AG10803 (cell line): ENCODE data around the gene GOLGA5.

Source experiments
- DNase-seq: peaks from one replicate; pipeline ENCODE4 v3.0.0; 2010; ENCODE audit warnings: low read depth
- H3K4me3 ChIP-seq: 2 replicates; pipeline ENCODE4 v1.5.1; 2011; ENCODE audit warnings: mild to moderate bottlenecking, low read length, control low read depth
- TF ChIP-seq, protein P1 (sequence below): conservative IDR thresholded peaks from 2 replicates; pipeline ENCODE4 v1.5.1; 2011; ENCODE audit warnings: mild to moderate bottlenecking, low read length, control low read depth, inconsistent platforms

GOLGA5 gene

DNA sequence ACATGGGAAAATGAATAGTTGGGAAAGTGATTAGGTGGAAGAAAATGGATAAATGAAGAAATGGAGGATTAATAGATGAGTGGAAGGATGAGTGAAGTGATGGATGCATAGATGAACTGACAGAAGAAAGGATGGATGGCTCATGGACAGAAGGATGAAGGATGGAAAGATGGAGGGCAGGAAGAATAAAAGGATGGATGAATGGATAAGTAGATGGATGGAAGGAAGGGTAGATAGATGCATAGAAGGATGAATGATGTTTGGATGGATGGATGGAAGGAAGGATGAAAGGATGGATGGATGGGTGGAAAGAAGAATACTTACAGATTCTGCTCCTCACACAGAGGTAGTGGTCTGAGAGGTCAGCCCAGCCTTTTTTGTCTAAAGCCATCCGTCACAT, 93.1 kb downstream of the GOLGA5 start:
- H3K4me3 ChIP-seq = no peak overlapping the region
- no peak for DNase-seq
- TF ChIP-seq, protein P1, sequence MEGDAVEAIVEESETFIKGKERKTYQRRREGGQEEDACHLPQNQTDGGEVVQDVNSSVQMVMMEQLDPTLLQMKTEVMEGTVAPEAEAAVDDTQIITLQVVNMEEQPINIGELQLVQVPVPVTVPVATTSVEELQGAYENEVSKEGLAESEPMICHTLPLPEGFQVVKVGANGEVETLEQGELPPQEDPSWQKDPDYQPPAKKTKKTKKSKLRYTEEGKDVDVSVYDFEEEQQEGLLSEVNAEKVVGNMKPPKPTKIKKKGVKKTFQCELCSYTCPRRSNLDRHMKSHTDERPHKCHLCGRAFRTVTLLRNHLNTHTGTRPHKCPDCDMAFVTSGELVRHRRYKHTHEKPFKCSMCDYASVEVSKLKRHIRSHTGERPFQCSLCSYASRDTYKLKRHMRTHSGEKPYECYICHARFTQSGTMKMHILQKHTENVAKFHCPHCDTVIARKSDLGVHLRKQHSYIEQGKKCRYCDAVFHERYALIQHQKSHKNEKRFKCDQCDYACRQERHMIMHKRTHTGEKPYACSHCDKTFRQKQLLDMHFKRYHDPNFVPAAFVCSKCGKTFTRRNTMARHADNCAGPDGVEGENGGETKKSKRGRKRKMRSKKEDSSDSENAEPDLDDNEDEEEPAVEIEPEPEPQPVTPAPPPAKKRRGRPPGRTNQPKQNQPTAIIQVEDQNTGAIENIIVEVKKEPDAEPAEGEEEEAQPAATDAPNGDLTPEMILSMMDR = no peak

DNA sequence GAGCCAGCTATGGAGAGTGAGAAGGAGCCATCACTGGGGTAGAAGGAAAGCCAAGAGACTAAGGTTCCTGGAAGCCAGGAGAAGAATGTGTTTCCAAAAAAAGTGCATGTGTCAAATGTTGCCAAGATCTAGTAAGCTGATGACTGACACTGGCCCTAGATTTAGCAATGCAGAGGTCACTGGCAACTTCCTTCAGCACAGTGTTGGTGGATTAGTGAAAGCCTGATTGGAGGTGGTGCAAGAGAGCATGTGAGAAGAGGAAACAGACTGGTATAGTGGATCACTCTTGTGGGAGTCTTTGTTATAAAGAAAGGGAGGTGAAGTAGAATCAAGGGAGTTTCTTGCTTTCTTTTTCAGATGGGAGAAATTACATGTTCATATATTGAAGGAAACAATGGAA, 94.8 kb downstream of the GOLGA5 start:
- no peak for DNase-seq
- no peak overlapping the region for H3K4me3 ChIP-seq
- TF ChIP-seq, protein P1 = no peak
